Neuronal stem cell (in vitro differentiated cells): ENCODE data around the gene MYO15B.

Source experiments
- DNase-seq: peaks from one replicate; pipeline ENCODE4 v3.0.0-alpha.2; 2013; ENCODE audit warnings: low spot score
- H2AFZ ChIP-seq: one replicate; pipeline ENCODE4 v1.6.1; 2013; ENCODE audit warnings: mild to moderate bottlenecking, low read length, inconsistent platforms
- H2AK5ac ChIP-seq: 2 replicates; pipeline ENCODE4 v1.6.1; 2013; ENCODE audit warnings: low read depth, mild to moderate bottlenecking, inconsistent platforms, low read length, moderate library complexity, mixed read lengths
- H2BK120ac ChIP-seq: 2 replicates; pipeline ENCODE4 v1.6.1; 2013; ENCODE audit warnings: low read depth, mild to moderate bottlenecking, inconsistent platforms, low read length, moderate library complexity, mixed read lengths
- H2BK12ac ChIP-seq: one replicate; pipeline ENCODE4 v1.6.1; 2013; ENCODE audit warnings: low read length, inconsistent platforms
- H2BK15ac ChIP-seq: 2 replicates; pipeline ENCODE4 v1.6.1; 2013; ENCODE audit warnings: mild to moderate bottlenecking, low read length, inconsistent platforms, mixed read lengths
- H2BK5ac ChIP-seq: one replicate; pipeline ENCODE4 v1.6.1; 2013; ENCODE audit warnings: inconsistent platforms, mild to moderate bottlenecking, low read length, moderate library complexity
- H3K14ac ChIP-seq: one replicate; pipeline ENCODE4 v1.6.1; 2013; ENCODE audit warnings: low read length, inconsistent platforms
- H3K18ac ChIP-seq: 2 replicates; pipeline ENCODE4 v1.6.1; 2013; ENCODE audit warnings: low read length, inconsistent platforms
- H3K23ac ChIP-seq: 2 replicates; pipeline ENCODE4 v1.6.1; 2013; ENCODE audit warnings: low read depth, mild to moderate bottlenecking, mixed read lengths, low read length, inconsistent platforms; ENCODE audit not compliant: poor library complexity
- H3K27ac ChIP-seq: replicated peaks from 3 replicates; pipeline ENCODE4 v1.5.1; 2013; ENCODE audit warnings: low read length, inconsistent platforms
- H3K27me3 ChIP-seq, 3 experiments: 2 replicates each; pipeline ENCODE4 v1.6.1; 2013; ENCODE audit warnings: low read length in 3 of 3, mild to moderate bottlenecking in 2 of 3, inconsistent platforms in 1 of 3, low read depth in 1 of 3, mixed read lengths in 1 of 3, moderate library complexity in 1 of 3; ENCODE audit not compliant: control insufficient read depth in 3 of 3, insufficient read depth in 3 of 3
- H3K36me3 ChIP-seq, 2 donors: replicated peaks in 1 of 2; 2 replicates each; pipeline ENCODE4 v1.6.1; 2013; ENCODE audit warnings: low read length in 2 of 2; ENCODE audit not compliant: control insufficient read depth in 2 of 2, insufficient read depth in 2 of 2
- H3K4ac ChIP-seq: 2 replicates; pipeline ENCODE4 v1.6.1; 2013; ENCODE audit warnings: inconsistent platforms, mild to moderate bottlenecking, low read length, moderate library complexity
- H3K4me1 ChIP-seq, 2 donors: 1 replicate in 1 of 2; 2 replicates in 1 of 2; pipeline ENCODE4 v1.6.1; 2013; ENCODE audit warnings: low read length in 2 of 2, low read depth in 1 of 2; ENCODE audit not compliant: control insufficient read depth in 2 of 2, insufficient read depth in 1 of 2
- H3K4me2 ChIP-seq: one replicate; pipeline ENCODE4 v1.6.1; 2013; ENCODE audit warnings: mild to moderate bottlenecking, low read length, inconsistent platforms; ENCODE audit not compliant: insufficient read depth, poor library complexity, severe bottlenecking
- H3K4me3 ChIP-seq, 2 donors: 2 replicates each; pipeline ENCODE4 v1.5.1; 2013; ENCODE audit warnings: low read length in 2 of 2, mild to moderate bottlenecking in 2 of 2, inconsistent platforms in 1 of 2, moderate library complexity in 1 of 2
- H3K79me1 ChIP-seq: one replicate; pipeline ENCODE4 v1.6.1; 2013; ENCODE audit warnings: low read depth, mild to moderate bottlenecking, inconsistent platforms, low read length, moderate library complexity
- H3K9ac ChIP-seq: one replicate; pipeline ENCODE4 v1.6.1; 2013; ENCODE audit warnings: mild to moderate bottlenecking, low read depth, low read length, inconsistent platforms; ENCODE audit not compliant: poor library complexity
- H3K9me3 ChIP-seq, 2 donors: replicated peaks in 1 of 2; 2 replicates each; pipeline versions ENCODE3 to v1.6.1; 2013; ENCODE audit warnings: low read length in 2 of 2, mild to moderate bottlenecking in 2 of 2, inconsistent platforms in 1 of 2, low read depth in 1 of 2, mixed read lengths in 1 of 2, moderate library complexity in 1 of 2; ENCODE audit not compliant: control insufficient read depth in 2 of 2, insufficient read depth in 1 of 2
- H4K8ac ChIP-seq: one replicate; pipeline ENCODE4 v1.6.1; 2013; ENCODE audit warnings: low read depth, mild to moderate bottlenecking, inconsistent platforms, low read length, moderate library complexity
- H4K91ac ChIP-seq: one replicate; pipeline ENCODE4 v1.6.1; 2013; ENCODE audit warnings: low read length, low read depth, mild to moderate bottlenecking, inconsistent platforms; ENCODE audit not compliant: poor library complexity
- WGBS, 2 donors: extraction: QIAGEN DNeasy Blood & Tissue Kit; methylation state at CpG; one replicate each; pipeline ENCODE4 v1.1.7; 2013; ENCODE audit warnings: missing lambda C conversion rate in 2 of 2, mixed read lengths in 1 of 2; ENCODE audit not compliant: insufficient read length in 2 of 2, insufficient replicate concordance in 1 of 2; ENCODE audit errors: extremely low coverage in 2 of 2; 5-methylcytosine and 5-hydroxymethylcytosine counted together

The MYO15B gene

DNA sequence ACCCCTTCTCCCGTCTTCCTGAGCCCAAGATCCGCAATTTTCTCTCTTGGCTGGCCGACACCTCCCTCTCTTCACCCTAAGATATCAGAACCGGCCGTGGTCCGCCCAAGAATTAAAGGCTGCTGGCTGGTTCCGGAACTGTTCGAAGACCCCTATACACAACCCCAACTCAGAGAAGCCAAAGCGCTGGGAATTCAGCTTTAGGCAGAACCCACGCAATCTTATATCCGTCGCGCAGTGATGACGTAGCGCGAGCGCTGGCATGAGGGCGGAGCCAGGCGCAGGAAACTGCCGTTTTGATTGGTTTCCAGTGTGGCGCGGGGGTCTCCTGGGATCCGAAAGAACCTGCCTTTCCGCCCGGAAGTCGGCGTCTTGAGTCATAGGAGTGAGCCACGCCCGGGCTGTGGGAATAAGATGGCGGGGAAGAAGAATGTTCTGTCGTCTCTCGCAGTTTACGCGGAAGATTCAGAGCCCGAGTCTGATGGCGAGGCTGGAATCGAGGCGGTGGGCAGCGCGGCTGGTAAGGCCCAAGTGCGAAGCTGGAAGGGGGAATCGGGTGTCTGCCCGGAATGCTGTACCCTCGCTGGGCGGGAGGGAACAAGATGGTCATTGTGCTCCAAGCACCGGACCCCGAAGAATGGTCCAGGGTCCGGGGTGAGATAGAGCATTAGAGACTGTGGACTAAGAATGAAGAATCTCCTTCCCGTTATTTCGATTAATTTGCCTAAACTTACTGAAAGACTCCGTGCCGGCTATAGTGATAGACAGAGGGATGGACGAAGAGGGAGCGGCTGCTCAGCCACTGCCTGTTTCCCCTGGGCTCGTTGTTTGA lies 79.6 kb downstream of the MYO15B start, which contains the start of the genes RECQL5 and SAP30BP:
Gene RECQL5, minus strand, starts transcription at position 196 of the 832 bp plus-strand sequence. CDS start 597 bp downstream, outside the sequence.
Gene SAP30BP, plus strand, starts transcription at position 380 of the 832 bp plus-strand sequence. Its CDS starts 35 bp downstream, at position 415.
- peak within 1 kb of the TSS; percentile 89 for H2AFZ ChIP-seq
- no CpG with 5 or more reads among the region's 55 CpGs for WGBS, 2 donors
- H3K36me3 ChIP-seq = peaks cover 24 to 64% of the 10 kb centered on the region in 2 donors
- peak within 1 kb of the TSS; percentile 86 for H3K18ac ChIP-seq
- no peak within 1 kb of the TSS for H4K91ac ChIP-seq
- H3K27ac ChIP-seq = no peak within 1 kb of the TSS
- H3K23ac ChIP-seq = peak within 1 kb of the TSS; percentile 66
- H3K9ac ChIP-seq = peak within 1 kb of the TSS; percentile 96
- H2AK5ac ChIP-seq = no peak within 1 kb of the TSS
- peak within 1 kb of the TSS; percentile 93 to 96 for H3K4me3 ChIP-seq
- no peaks in the 10 kb centered on the region for H3K9me3 ChIP-seq
- no peak within 1 kb of the TSS for H2BK12ac ChIP-seq
- no peak within 1 kb of the TSS for H2BK5ac ChIP-seq
- no peak within 1 kb of the TSS for H3K14ac ChIP-seq
- peak within 1 kb of the TSS; percentile 43 for H3K4ac ChIP-seq
- H2BK15ac ChIP-seq = no peak within 1 kb of the TSS
- peak within 1 kb of the TSS; percentile 88 for H4K8ac ChIP-seq
- DNase-seq = peak; percentile 99
- peaks cover 1 to 11% of the 10 kb centered on the region in 2 donors for H3K4me1 ChIP-seq
- H2BK120ac ChIP-seq = no peak within 1 kb of the TSS
- H3K27me3 ChIP-seq = no peaks in the 10 kb centered on the region
- H3K79me1 ChIP-seq = peaks cover 10% of the 10 kb centered on the region
- H3K4me2 ChIP-seq = peak within 1 kb of the TSS; percentile 83

GRCh38 chr17:75667825-75668224 lies 80.2 kb downstream of the MYO15B start:
- DNase-seq = no peak
- peaks cover 10% of the 10 kb centered on the region for H3K79me1 ChIP-seq
- H2BK15ac ChIP-seq = no peak overlapping the region
- H3K36me3 ChIP-seq = peaks cover 20 to 64% of the 10 kb centered on the region in 2 donors
- H3K27me3 ChIP-seq = no peaks in the 10 kb centered on the region
- peak overlapping the region; percentile 93 to 96 for H3K4me3 ChIP-seq
- H3K4me1 ChIP-seq = peaks cover 1 to 11% of the 10 kb centered on the region in 2 donors
- H3K18ac ChIP-seq = no peak overlapping the region
- H2AK5ac ChIP-seq = no peak overlapping the region
- no peak overlapping the region for H3K9ac ChIP-seq
- no CpG with 5 or more reads among the region's 4 CpGs for WGBS, 2 donors
- no peak overlapping the region for H3K27ac ChIP-seq
- no peak overlapping the region for H4K91ac ChIP-seq
- no peak overlapping the region for H4K8ac ChIP-seq
- H2BK12ac ChIP-seq = no peak overlapping the region
- H2BK120ac ChIP-seq = no peak overlapping the region
- H3K4me2 ChIP-seq = peak overlapping the region; percentile 77
- H3K14ac ChIP-seq = no peak overlapping the region
- no peaks in the 10 kb centered on the region for H3K9me3 ChIP-seq
- H3K4ac ChIP-seq = no peak overlapping the region
- peak overlapping the region; percentile 89 for H2AFZ ChIP-seq
- H3K23ac ChIP-seq = no peak overlapping the region
- no peak overlapping the region for H2BK5ac ChIP-seq

- H3K9me3 ChIP-seq = no peaks in the 10 kb centered on the region
- H2BK120ac ChIP-seq = no peak overlapping the region
- H3K23ac ChIP-seq = no peak overlapping the region
- DNase-seq = no peak
- H4K8ac ChIP-seq = no peak overlapping the region
- no peak overlapping the region for H2BK12ac ChIP-seq
- H3K79me1 ChIP-seq = peaks cover 10% of the 10 kb centered on the region
- no peak overlapping the region for H2BK5ac ChIP-seq
- no peak overlapping the region for H4K91ac ChIP-seq
- H2AK5ac ChIP-seq = no peak overlapping the region
- H3K9ac ChIP-seq = no peak overlapping the region
- H3K4me2 ChIP-seq = no peak overlapping the region
- H3K36me3 ChIP-seq = peaks cover 23 to 66% of the 10 kb centered on the region in 2 donors
- no peak overlapping the region for H3K27ac ChIP-seq
- no peak overlapping the region for H3K14ac ChIP-seq
- no peak overlapping the region for H3K18ac ChIP-seq
- WGBS, 2 donors = no CpG with 5 or more reads among the region's 4 CpGs
- no peak overlapping the region for H3K4ac ChIP-seq
- no peak overlapping the region for H2BK15ac ChIP-seq
- H2AFZ ChIP-seq = no peak overlapping the region
- H3K4me3 ChIP-seq = peak overlapping the region in 1 of 2 donors; percentile 93
- H3K27me3 ChIP-seq = no peaks in the 10 kb centered on the region
- peaks cover 1 to 11% of the 10 kb centered on the region in 2 donors for H3K4me1 ChIP-seq
Observed at GRCh38 chr17:75668489-75668888, 80.9 kb downstream of the MYO15B start.

- no peak overlapping the region for H2BK5ac ChIP-seq
- H2BK12ac ChIP-seq = no peak overlapping the region
- peaks cover 23 to 65% of the 10 kb centered on the region in 2 donors for H3K36me3 ChIP-seq
- no peak overlapping the region for H3K14ac ChIP-seq
- no CpG with 5 or more reads among the region's 5 CpGs for WGBS, 2 donors
- no peak for DNase-seq
- H2BK15ac ChIP-seq = no peak overlapping the region
- H4K8ac ChIP-seq = no peak overlapping the region
- no peak overlapping the region for H2AFZ ChIP-seq
- H2BK120ac ChIP-seq = no peak overlapping the region
- H3K9ac ChIP-seq = no peak overlapping the region
- H3K27ac ChIP-seq = no peak overlapping the region
- no peaks in the 10 kb centered on the region for H3K27me3 ChIP-seq
- peaks cover 1 to 9% of the 10 kb centered on the region in 2 donors for H3K4me1 ChIP-seq
- no peak overlapping the region for H2AK5ac ChIP-seq
- no peaks in the 10 kb centered on the region for H3K9me3 ChIP-seq
- H3K4ac ChIP-seq = no peak overlapping the region
- H4K91ac ChIP-seq = no peak overlapping the region
- no peak overlapping the region for H3K4me2 ChIP-seq
- peaks cover 10% of the 10 kb centered on the region for H3K79me1 ChIP-seq
- H3K23ac ChIP-seq = no peak overlapping the region
- no peak overlapping the region for H3K4me3 ChIP-seq
- H3K18ac ChIP-seq = no peak overlapping the region
Observed at GRCh38 chr17:75670868-75671267, 83.3 kb downstream of the MYO15B start.
